Measurements from ENCODE around the gene PRSS8. TPM values are rescaled to one million over a fixed set of nuclear protein-coding genes. Genes with fewer than 3 reads are reported as not detected.
"Not testable (repeated sequence)": the region's sequence is repeated elsewhere in the genome, so short reads cannot be mapped to it uniquely, and the experiment has no call there.

PRSS8 gene
- total RNA-seq, 1 experiment from 2014 or later: 42.6 TPM

DNA sequence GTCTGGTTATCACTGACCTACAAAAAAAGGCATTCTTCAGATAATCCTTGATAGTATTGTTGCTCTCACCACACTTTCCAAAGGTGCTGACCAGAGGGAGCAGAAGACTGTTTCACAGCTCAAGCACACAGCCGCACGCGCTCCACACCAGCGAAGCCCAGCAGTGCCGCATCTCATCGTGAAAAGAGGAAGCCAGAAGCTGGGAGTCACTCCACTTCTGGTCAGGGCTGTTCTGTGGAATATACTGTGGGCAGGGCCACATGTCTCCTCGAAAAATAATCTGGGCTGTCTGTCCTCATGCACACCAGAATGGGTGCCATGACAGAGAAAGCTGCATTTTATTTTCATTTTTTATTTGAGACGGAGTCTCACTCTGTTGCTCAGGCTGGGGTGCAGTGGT, 21.6 kb upstream of the PRSS8 start (continued):
- no peak for TF ChIP-seq YY1 (IDR thresholded peaks at IDR 0.05; ENCODE audit: extremely low read depth, insufficient replicate concordance, low read depth, low read length)
- no peak for TF ChIP-seq SIN3A (IDR thresholded peaks at IDR 0.05; ENCODE audit: low read depth)
- TF ChIP-seq TCF7L2 (IDR thresholded peaks at IDR 0.05; ENCODE audit: borderline replicate concordance, extremely low read depth, insufficient read depth, insufficient read length): no peak
- no peak for TF ChIP-seq FOSL1 (IDR thresholded peaks at IDR 0.05; ENCODE audit: low read depth)
- TF ChIP-seq ZFX (IDR thresholded peaks at IDR 0.05): no peak
- no peak for TF ChIP-seq SP1 (IDR thresholded peaks at IDR 0.05; ENCODE audit: low read depth)
- TF ChIP-seq ELF1 (IDR thresholded peaks at IDR 0.05; ENCODE audit: borderline replicate concordance, low read depth): no peak
- TF ChIP-seq SRF (IDR thresholded peaks at IDR 0.05; ENCODE audit: low read depth): no peak
- TF ChIP-seq, protein P1, sequence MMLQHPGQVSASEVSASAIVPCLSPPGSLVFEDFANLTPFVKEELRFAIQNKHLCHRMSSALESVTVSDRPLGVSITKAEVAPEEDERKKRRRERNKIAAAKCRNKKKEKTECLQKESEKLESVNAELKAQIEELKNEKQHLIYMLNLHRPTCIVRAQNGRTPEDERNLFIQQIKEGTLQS (IDR thresholded peaks at IDR 0.05): no peak
- TF ChIP-seq ZNF274 (IDR thresholded peaks at IDR 0.05; ENCODE audit: low read depth, low read length): no peak
- no peak for TF ChIP-seq CBX3 (IDR thresholded peaks at IDR 0.05; ENCODE audit: low read depth)

- H2AFZ ChIP-seq (ENCODE audit: low read depth, low read length, poor library complexity, severe bottlenecking); H3K4me2 ChIP-seq (ENCODE audit: low read length); BruUV-seq (replicated peaks); H3K79me2 ChIP-seq (ENCODE audit: insufficient read depth, low read length); CTCF ChIA-PET; ATAC-seq; DNase-seq (ENCODE audit: low read depth, low spot score); H3K9ac ChIP-seq (ENCODE audit: low read length); intact Hi-C loops (cut with micrococcal nuclease); H3K27me3 ChIP-seq (ENCODE audit: insufficient read depth, low read length); H3K9me3 ChIP-seq (ENCODE audit: control insufficient read depth in 1 of 2, insufficient read depth in 1 of 2, low read depth in 1 of 2, low read length in 2 of 2); H4K20me1 ChIP-seq (ENCODE audit: insufficient read depth); H3K27ac ChIP-seq (ENCODE audit: low read depth, low read length); H3K4me3 ChIP-seq (replicated peaks in 1 of 2; ENCODE audit: low read depth in 1 of 2, low read length in 2 of 2); H3K9me2 ChIP-seq (ENCODE audit: insufficient read depth); RAD21 ChIA-PET (ENCODE audit: low non-redundant PET in 1 of 2, low total read pairs in 2 of 2, uncharacterized antibody in 2 of 2, unreplicated experiment in 2 of 2); H3K36me3 ChIP-seq (ENCODE audit: control insufficient read depth in 1 of 2, insufficient read depth in 2 of 2, low read length in 2 of 2): not testable (repeated sequence)
- POLR2A ChIA-PET: interaction anchor here (1.2 kb wide), 1 partner anchor 29 kb away, joined by 3 read pairs; the partner anchor contains the start of gene FUS
- peaks cover 14 to 29% of the 10 kb centered on the region in 2 experiments; a peak in 3 of 4 replicates for H3K4me1 ChIP-seq (ENCODE audit: control insufficient read depth in 1 of 2, insufficient read depth in 2 of 2, low read length in 2 of 2)
Observed at GRCh38 chr16:31150976-31151375, 15.4 kb upstream of the PRSS8 start.

Data from HCT116 (cell line).